Body of pancreas (tissue), 4 donors: ENCODE measurements around the gene SLC22A3. TPM values are rescaled to one million over a fixed set of nuclear protein-coding genes. Genes with fewer than 3 reads are reported as not detected.

ENCODE experiments used
- ATAC-seq: fragments of 150-250 bp; one replicate; pipeline ENCODE4 v1.9.1; 2016
- DNase-seq, 4 donors: peaks; one replicate each; pipeline ENCODE4 v3.0.0-alpha.2; 2019
- H3K27ac ChIP-seq, 4 donors: fragments of 200-600 bp; sonication (generic); 1 replicate in 3 of 4; 2 replicates in 1 of 4; pipeline versions ENCODE4 v1.5.1 to v1.6.1; 2016 to 2019; ENCODE audit warnings: mild to moderate bottlenecking in 1 of 4, mixed read lengths in 1 of 4, moderate library complexity in 1 of 4
- H3K27me3 ChIP-seq, 2 donors: fragments of 200-600 bp; sonication (generic); one replicate each; pipeline ENCODE4 v1.6.0; 2016; ENCODE audit warnings: mild to moderate bottlenecking in 1 of 2
- H3K36me3 ChIP-seq, 2 donors: fragments of 200-600 bp; sonication (generic); replicated peaks in 1 of 2; 2 replicates each; pipeline ENCODE4 v1.5.1; 2016; ENCODE audit warnings: low read depth in 2 of 2; ENCODE audit not compliant: insufficient read depth in 1 of 2
- H3K4me1 ChIP-seq: fragments of 200-600 bp; sonication (generic); one replicate; pipeline ENCODE4 v1.6.0; 2016
- H3K4me3 ChIP-seq, 2 donors: fragments of 200-600 bp; sonication (generic); 1 replicate in 1 of 2; 2 replicates in 1 of 2; pipeline ENCODE4 v1.5.1; 2016 to 2019
- H3K9me3 ChIP-seq, 3 donors: fragments of 200-600 bp; sonication (generic); 1 replicate in 2 of 3; 2 replicates in 1 of 3; pipeline ENCODE4 v1.5.1; 2016
- POLR2A ChIP-seq, 3 donors: fragments of 450-650 bp; IDR thresholded peaks; one replicate each; pipeline ENCODE4 v1.6.1; 2016; ENCODE audit warnings: antibody characterized with exemption in 3 of 3, mild to moderate bottlenecking in 2 of 3
- WGBS, 2 donors: methylation state at CpG; one replicate each; pipeline ENCODE4 v1.1.5; 2017; 5-methylcytosine and 5-hydroxymethylcytosine counted together
- intact Hi-C: fragments of 100-400 bp; cut with DNase I; formaldehyde crosslinking; loops from one replicate; pipeline ENCODE4 v1.15.1; 2023
- total RNA-seq, 2 donors: library from RNA; depleted of rRNA; stranded (reverse); fragments of >200 nt; gene quantifications; one replicate each; pipeline ENCODE4 v1.1.0, GENCODE V29; 2016
- TF ChIP-seq, protein P1 (sequence below), 7 experiments: fragments of 450-650 bp in 4 of 7; fragments of 200-600 bp in 3 of 7; sonication (generic) in 3 of 7; IDR thresholded peaks; one replicate each; pipeline ENCODE4 v1.5.1; 2016 to 2019; ENCODE audit warnings: antibody characterized with exemption in 7 of 7

Gene SLC22A3
- total RNA-seq, 2 donors from 2014 or later = 4.9 TPM; not detected in 1

DNA sequence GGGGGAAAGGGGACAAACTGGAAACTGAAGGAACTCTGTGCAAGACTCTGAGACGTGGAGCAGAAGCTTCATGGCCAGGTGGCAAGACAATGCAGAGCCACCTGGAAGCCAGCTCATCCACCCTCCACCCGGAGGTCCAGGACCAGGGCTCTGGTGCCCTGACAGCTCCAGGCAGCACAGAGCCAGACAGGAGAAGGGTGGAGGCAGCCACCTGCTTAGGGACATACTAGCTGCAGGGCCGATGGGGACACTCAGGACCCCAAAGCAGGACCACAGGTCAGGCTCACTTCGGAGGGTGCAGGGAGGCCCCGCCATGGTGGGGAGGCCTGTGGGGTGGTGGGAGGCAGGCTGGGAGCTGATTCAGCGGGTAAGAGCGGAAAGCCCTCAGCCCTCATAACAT lies 19.0 kb upstream of the SLC22A3 start:
- no peak for TF ChIP-seq POLR2A (IDR thresholded peaks at IDR 0.05)
- TF ChIP-seq, protein P1, sequence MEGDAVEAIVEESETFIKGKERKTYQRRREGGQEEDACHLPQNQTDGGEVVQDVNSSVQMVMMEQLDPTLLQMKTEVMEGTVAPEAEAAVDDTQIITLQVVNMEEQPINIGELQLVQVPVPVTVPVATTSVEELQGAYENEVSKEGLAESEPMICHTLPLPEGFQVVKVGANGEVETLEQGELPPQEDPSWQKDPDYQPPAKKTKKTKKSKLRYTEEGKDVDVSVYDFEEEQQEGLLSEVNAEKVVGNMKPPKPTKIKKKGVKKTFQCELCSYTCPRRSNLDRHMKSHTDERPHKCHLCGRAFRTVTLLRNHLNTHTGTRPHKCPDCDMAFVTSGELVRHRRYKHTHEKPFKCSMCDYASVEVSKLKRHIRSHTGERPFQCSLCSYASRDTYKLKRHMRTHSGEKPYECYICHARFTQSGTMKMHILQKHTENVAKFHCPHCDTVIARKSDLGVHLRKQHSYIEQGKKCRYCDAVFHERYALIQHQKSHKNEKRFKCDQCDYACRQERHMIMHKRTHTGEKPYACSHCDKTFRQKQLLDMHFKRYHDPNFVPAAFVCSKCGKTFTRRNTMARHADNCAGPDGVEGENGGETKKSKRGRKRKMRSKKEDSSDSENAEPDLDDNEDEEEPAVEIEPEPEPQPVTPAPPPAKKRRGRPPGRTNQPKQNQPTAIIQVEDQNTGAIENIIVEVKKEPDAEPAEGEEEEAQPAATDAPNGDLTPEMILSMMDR (IDR thresholded peaks at IDR 0.05) = no peak
- no peak overlapping the region for H3K27ac ChIP-seq
- H3K4me1 ChIP-seq = no peaks in the 10 kb centered on the region
- WGBS, 2 donors = 73 to 78% methylated on average over 6 to 7 of the region's 7 CpGs
- intact Hi-C loops = no loop called here
- ATAC-seq (no peak), DNase-seq (no peak)
- no peak overlapping the region for H3K4me3 ChIP-seq
- no peaks in the 10 kb centered on the region for H3K9me3 ChIP-seq
- no peaks in the 10 kb centered on the region for H3K27me3 ChIP-seq
- no peaks in the 10 kb centered on the region for H3K36me3 ChIP-seq

DNA sequence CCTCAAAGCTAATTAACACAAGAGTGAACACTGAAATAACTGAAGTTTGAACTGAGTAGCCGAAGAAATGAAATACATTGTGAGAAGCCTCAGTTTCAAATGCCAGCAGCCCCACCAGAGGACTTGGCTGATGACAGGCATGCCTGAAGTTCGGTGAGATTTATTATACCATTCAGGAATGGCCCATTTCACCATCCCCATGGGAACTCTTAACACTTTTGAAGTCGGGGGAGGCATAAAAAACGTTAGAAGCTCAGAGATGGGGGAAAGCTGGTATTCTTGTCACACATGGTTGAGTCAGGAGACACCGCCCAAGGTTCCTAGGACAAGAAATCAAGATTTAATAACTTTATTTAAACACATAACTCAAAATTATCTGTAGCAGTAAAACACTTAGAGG lies 17.6 kb upstream of the SLC22A3 start:
- Histone ChIP-seq H3K36me3 (no peaks in the 10 kb centered on the region), H3K9me3 (no peaks in the 10 kb centered on the region), H3K4me1 (no peaks in the 10 kb centered on the region), H3K27ac (no peak overlapping the region), H3K4me3 (no peak overlapping the region), H3K27me3 (no peaks in the 10 kb centered on the region)
- TF ChIP-seq, protein P1 (IDR thresholded peaks at IDR 0.05) = no peak
- TF ChIP-seq POLR2A (IDR thresholded peaks at IDR 0.05) = no peak
- ATAC-seq = no peak
- no peak for DNase-seq
- intact Hi-C loops = no loop called here
- 59 to 65% methylated on average over 5 of the region's 5 CpGs for WGBS, 2 donors

DNA sequence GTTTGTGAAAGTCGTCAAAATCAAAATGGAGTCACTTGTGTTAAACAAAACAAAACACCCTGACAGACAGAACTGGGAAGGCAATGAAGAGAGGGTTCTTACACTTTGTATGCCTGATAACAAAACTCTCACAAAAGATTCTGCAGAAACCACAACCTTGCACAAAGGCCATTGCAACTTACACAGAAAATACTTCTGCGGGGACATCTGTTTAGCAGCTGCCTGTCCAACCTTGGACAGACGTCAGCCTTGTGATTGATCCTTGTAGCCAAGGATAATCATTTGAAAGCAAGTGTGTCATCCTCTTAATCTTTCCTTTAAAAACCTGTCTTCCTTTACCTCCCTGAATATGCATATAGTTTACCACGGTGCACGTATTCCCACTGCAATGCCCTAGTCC lies 17.0 kb upstream of the SLC22A3 start:
- 65 to 68% methylated on average over 5 of the region's 5 CpGs for WGBS, 2 donors
- H3K27me3 ChIP-seq = no peaks in the 10 kb centered on the region
- H3K4me1 ChIP-seq = no peaks in the 10 kb centered on the region
- intact Hi-C loops = no loop called here
- TF ChIP-seq POLR2A (IDR thresholded peaks at IDR 0.05) = no peak
- TF ChIP-seq, protein P1 (IDR thresholded peaks at IDR 0.05) = no peak
- DNase-seq = no peak
- H3K36me3 ChIP-seq = no peaks in the 10 kb centered on the region
- no peak overlapping the region for H3K4me3 ChIP-seq
- H3K27ac ChIP-seq = no peak overlapping the region
- no peaks in the 10 kb centered on the region for H3K9me3 ChIP-seq
- ATAC-seq = no peak

DNA sequence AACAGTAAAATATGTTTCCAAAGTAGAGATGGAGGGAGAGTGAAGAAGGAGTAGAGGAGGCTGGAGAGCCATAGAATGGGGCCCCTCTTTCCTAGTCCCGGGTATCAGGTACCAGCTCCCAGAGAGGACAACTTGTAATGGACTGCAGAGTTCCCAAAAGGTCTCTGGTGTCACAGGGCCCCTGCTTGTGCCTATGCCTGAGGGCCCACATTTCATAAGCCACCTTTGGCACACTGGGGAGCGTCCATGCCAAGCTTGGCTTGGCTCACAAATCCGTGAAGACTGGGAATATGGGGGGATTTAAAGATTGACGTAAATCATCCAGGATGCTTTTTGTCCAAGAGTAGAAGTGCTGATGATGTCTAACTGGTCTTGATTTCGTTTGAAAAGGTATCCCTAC lies 16.4 kb upstream of the SLC22A3 start:
- no peak overlapping the region for H3K4me3 ChIP-seq
- no peaks in the 10 kb centered on the region for H3K36me3 ChIP-seq
- no peaks in the 10 kb centered on the region for H3K9me3 ChIP-seq
- no peak overlapping the region for H3K27ac ChIP-seq
- 63 to 72% methylated on average over 5 of the region's 5 CpGs for WGBS, 2 donors
- intact Hi-C loops = no loop called here
- ATAC-seq (no peak), DNase-seq (no peak)
- H3K4me1 ChIP-seq = no peaks in the 10 kb centered on the region
- TF ChIP-seq, protein P1 (IDR thresholded peaks at IDR 0.05) = no peak
- TF ChIP-seq POLR2A (IDR thresholded peaks at IDR 0.05) = no peak
- no peaks in the 10 kb centered on the region for H3K27me3 ChIP-seq

DNA sequence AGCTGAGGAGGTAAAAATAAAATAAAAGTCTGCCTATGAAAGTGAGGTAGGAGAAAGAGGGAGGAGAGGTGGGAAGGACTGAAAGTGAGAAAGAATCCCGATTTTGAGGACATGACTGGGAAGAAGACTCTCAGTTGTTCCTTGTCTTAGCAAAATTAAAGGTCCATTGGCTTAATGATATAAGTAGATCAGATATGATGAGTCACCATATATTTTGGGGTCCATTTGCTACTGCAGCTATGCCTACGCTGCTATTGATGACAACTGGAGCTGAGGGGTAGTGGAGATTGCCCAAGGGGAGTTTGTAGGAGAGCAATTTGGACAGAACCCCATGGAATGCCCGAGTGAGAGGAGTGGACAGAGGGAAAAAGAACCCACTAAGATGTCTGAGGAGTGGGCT lies 15.1 kb upstream of the SLC22A3 start:
- ATAC-seq (no peak), DNase-seq (no peak)
- H3K27ac ChIP-seq = no peak overlapping the region
- no peaks in the 10 kb centered on the region for H3K36me3 ChIP-seq
- 67 to 68% methylated on average over 3 of the region's 3 CpGs for WGBS, 2 donors
- no peaks in the 10 kb centered on the region for H3K9me3 ChIP-seq
- H3K27me3 ChIP-seq = no peaks in the 10 kb centered on the region
- no peak overlapping the region for H3K4me3 ChIP-seq
- no peaks in the 10 kb centered on the region for H3K4me1 ChIP-seq
- TF ChIP-seq POLR2A (IDR thresholded peaks at IDR 0.05) = no peak
- TF ChIP-seq, protein P1 (IDR thresholded peaks at IDR 0.05) = no peak
- intact Hi-C loops = no loop called here
